ENCODE results near the gene TMEM212. TPM values are rescaled to one million over a fixed set of nuclear protein-coding genes. Genes with fewer than 3 reads are reported as not detected.

TMEM212 gene
- total and polyA plus RNA-seq, 2 of the 13 experiments (the other 11 are each of a cell fraction or from before 2014, with no cell fraction given), result not detected

DNA sequence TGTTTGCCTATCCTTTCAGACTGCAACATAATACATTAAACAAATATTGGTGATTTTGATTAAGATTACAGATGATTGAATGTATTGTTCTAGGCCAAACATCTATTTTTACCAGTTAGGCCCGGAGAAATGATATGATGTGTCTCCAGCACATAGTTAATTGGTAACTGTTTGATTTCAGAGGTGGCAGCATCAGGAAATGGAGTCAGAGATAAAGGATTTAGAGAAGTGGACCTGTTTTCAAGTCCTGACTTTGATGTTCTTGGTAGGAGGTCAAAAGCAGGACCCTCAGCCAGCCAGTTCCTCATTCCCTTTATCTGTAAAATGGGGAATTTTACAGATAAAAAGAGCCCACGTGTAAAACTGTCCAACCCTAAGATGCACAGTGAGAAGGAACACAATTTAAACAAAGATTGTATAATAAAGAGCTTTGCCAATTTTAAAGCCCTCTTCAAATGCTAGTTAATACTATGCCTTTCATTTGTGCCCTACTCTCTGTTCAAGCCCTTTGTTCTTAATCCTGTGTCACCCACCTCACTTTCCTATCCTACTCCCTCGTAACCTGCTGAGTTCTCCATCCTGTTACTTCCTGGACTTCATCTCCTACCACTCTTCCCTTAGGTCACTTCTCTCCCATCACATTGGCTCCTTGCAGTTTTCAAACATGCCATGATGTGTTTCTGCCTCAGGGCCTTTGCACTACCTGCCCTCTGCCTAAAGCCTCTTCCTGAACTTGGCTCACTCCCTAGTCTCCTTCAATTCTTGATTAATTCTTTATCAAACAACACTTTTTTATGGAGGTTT is 2.5 kb downstream of the TMEM212 start (continued):
- TF ChIP-seq RBM39 (IDR thresholded peaks at IDR 0.05; ENCODE audit: low read depth, low read length, poor library complexity, severe bottlenecking) (no peak), ZNF431 (CRISPR knock-in tag; IDR thresholded peaks at IDR 0.05; ENCODE audit: borderline replicate concordance, low read depth) (no peak), FOSL2 (CRISPR knock-in tag; IDR thresholded peaks at IDR 0.05) (peak; percentile 44), KAT2B (IDR thresholded peaks at IDR 0.05; ENCODE audit: borderline replicate concordance, low read depth, low read length) (no peak), HNF4G (IDR thresholded peaks at IDR 0.05; ENCODE audit: borderline replicate concordance, low read depth, low read length) (no peak; the same call in 1 of the 2 replicates), HNF4G (CRISPR knock-in tag; IDR thresholded peaks at IDR 0.05; ENCODE audit: borderline replicate concordance, low read depth) (no peak), REPIN1 (CRISPR knock-in tag; IDR thresholded peaks at IDR 0.05; ENCODE audit: borderline replicate concordance, low read depth) (no peak), SNAI1 (CRISPR knock-in tag; IDR thresholded peaks at IDR 0.05; ENCODE audit: borderline replicate concordance) (no peak), ZNF788 (CRISPR knock-in tag; IDR thresholded peaks at IDR 0.05; ENCODE audit: borderline replicate concordance) (no peak), RBM22 (optimal IDR thresholded peaks at IDR 0.05; ENCODE audit: low read length) (no peak)
- TF ChIP-seq, protein P1, sequence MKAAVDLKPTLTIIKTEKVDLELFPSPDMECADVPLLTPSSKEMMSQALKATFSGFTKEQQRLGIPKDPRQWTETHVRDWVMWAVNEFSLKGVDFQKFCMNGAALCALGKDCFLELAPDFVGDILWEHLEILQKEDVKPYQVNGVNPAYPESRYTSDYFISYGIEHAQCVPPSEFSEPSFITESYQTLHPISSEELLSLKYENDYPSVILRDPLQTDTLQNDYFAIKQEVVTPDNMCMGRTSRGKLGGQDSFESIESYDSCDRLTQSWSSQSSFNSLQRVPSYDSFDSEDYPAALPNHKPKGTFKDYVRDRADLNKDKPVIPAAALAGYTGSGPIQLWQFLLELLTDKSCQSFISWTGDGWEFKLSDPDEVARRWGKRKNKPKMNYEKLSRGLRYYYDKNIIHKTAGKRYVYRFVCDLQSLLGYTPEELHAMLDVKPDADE (CRISPR knock-in tag; IDR thresholded peaks at IDR 0.05), result no peak
- TF ChIP-seq, protein P2, sequence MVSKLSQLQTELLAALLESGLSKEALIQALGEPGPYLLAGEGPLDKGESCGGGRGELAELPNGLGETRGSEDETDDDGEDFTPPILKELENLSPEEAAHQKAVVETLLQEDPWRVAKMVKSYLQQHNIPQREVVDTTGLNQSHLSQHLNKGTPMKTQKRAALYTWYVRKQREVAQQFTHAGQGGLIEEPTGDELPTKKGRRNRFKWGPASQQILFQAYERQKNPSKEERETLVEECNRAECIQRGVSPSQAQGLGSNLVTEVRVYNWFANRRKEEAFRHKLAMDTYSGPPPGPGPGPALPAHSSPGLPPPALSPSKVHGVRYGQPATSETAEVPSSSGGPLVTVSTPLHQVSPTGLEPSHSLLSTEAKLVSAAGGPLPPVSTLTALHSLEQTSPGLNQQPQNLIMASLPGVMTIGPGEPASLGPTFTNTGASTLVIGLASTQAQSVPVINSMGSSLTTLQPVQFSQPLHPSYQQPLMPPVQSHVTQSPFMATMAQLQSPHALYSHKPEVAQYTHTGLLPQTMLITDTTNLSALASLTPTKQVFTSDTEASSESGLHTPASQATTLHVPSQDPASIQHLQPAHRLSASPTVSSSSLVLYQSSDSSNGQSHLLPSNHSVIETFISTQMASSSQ (IDR thresholded peaks at IDR 0.05; ENCODE audit: low read depth), result peak; percentile 87
- TF ChIP-seq, protein P2 (CRISPR knock-in tag; IDR thresholded peaks at IDR 0.05; ENCODE audit: borderline replicate concordance), result peak; percentile 91; the same call in 1 of the 2 replicates
- TF ChIP-seq, protein P3, sequence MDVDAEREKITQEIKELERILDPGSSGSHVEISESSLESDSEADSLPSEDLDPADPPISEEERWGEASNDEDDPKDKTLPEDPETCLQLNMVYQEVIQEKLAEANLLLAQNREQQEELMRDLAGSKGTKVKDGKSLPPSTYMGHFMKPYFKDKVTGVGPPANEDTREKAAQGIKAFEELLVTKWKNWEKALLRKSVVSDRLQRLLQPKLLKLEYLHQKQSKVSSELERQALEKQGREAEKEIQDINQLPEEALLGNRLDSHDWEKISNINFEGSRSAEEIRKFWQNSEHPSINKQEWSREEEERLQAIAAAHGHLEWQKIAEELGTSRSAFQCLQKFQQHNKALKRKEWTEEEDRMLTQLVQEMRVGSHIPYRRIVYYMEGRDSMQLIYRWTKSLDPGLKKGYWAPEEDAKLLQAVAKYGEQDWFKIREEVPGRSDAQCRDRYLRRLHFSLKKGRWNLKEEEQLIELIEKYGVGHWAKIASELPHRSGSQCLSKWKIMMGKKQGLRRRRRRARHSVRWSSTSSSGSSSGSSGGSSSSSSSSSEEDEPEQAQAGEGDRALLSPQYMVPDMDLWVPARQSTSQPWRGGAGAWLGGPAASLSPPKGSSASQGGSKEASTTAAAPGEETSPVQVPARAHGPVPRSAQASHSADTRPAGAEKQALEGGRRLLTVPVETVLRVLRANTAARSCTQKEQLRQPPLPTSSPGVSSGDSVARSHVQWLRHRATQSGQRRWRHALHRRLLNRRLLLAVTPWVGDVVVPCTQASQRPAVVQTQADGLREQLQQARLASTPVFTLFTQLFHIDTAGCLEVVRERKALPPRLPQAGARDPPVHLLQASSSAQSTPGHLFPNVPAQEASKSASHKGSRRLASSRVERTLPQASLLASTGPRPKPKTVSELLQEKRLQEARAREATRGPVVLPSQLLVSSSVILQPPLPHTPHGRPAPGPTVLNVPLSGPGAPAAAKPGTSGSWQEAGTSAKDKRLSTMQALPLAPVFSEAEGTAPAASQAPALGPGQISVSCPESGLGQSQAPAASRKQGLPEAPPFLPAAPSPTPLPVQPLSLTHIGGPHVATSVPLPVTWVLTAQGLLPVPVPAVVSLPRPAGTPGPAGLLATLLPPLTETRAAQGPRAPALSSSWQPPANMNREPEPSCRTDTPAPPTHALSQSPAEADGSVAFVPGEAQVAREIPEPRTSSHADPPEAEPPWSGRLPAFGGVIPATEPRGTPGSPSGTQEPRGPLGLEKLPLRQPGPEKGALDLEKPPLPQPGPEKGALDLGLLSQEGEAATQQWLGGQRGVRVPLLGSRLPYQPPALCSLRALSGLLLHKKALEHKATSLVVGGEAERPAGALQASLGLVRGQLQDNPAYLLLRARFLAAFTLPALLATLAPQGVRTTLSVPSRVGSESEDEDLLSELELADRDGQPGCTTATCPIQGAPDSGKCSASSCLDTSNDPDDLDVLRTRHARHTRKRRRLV (CRISPR knock-in tag; IDR thresholded peaks at IDR 0.05), result no peak

Data from HepG2 (cell line).